Activated naive CD4-positive, alpha-beta T cell treated with anti-CD3 and anti-CD28 coated beads, Interleukin-2, amount 10 ng/mL, durations not matched to agents 7 days and 5 days (primary cell): ENCODE measurements around the gene CLPTM1.

ENCODE experiments used
- CTCF ChIA-PET: fragments of 350-600 bp; sonication (Branson Sonifier 250); formaldehyde crosslinking; loops from one replicate; lab custom pipeline; 2021; ENCODE audit warnings: antibody characterized with exemption; lab: Charles Lee
- DNase-seq: peaks from one replicate; pipeline ENCODE4 v3.0.0-alpha.2; 2020
- H3K27ac Mint-ChIP-seq: one replicate; pipeline ENCODE4 v1.8.0; 2021; ENCODE audit warnings: mild to moderate bottlenecking, moderate library complexity, mixed read lengths
- H3K27me3 Mint-ChIP-seq: one replicate; pipeline ENCODE4 v1.8.0; 2021; ENCODE audit warnings: mild to moderate bottlenecking, mixed read lengths
- H3K36me3 Mint-ChIP-seq: one replicate; pipeline ENCODE4 v1.8.0; 2021; ENCODE audit warnings: mixed read lengths
- H3K4me1 Mint-ChIP-seq: one replicate; pipeline ENCODE4 v1.8.0; 2021; ENCODE audit warnings: mixed read lengths
- H3K4me3 Mint-ChIP-seq: one replicate; pipeline ENCODE4 v1.8.0; 2021; ENCODE audit warnings: mild to moderate bottlenecking, moderate library complexity, mixed read lengths
- H3K9me3 Mint-ChIP-seq: one replicate; pipeline ENCODE4 v1.8.0; 2021; ENCODE audit warnings: mixed read lengths

The CLPTM1 gene

GRCh38 chr19:44974857-44975256 lies 19.7 kb downstream of the CLPTM1 start:
- Mint-ChIP-seq H3K27ac (no peak overlapping the region), H3K4me1 (no peaks in the 10 kb centered on the region), H3K27me3 (no peaks in the 10 kb centered on the region), H3K4me3 (no peak overlapping the region), H3K36me3 (peaks cover 35% of the 10 kb centered on the region), H3K9me3 (no peaks in the 10 kb centered on the region)
- CTCF ChIA-PET = no interaction called here
- no peak for DNase-seq

GRCh38 chr19:44975444-44975843 lies 20.3 kb downstream of the CLPTM1 start:
- no peak for DNase-seq
- H3K9me3 Mint-ChIP-seq = no peaks in the 10 kb centered on the region
- CTCF ChIA-PET = no interaction called here
- H3K27ac Mint-ChIP-seq = no peak overlapping the region
- H3K27me3 Mint-ChIP-seq = no peaks in the 10 kb centered on the region
- H3K36me3 Mint-ChIP-seq = peaks cover 37% of the 10 kb centered on the region
- no peaks in the 10 kb centered on the region for H3K4me1 Mint-ChIP-seq
- H3K4me3 Mint-ChIP-seq = no peak overlapping the region

DNA sequence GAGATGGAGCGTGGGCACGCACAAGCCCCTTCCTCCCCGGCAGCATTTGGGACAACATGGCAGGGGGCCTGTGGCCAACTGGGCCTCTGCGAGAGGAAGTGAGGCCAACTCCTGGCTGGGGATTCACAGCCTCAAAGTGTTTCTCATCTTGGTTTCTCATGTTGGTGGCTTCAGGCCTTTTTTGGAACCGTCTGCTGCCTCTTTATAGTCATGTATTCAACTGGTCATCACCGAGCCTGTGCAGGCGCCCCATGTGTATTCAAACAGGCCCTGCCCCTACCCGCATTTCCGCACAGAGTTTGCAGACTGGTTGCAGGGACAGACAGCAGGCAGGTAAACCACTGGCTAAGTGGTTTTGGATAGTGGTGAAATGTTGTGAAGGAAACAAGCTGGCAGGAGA lies 28.8 kb downstream of the CLPTM1 start:
- no peak overlapping the region for H3K4me3 Mint-ChIP-seq
- peaks cover 17% of the 10 kb centered on the region for H3K36me3 Mint-ChIP-seq
- no peak for DNase-seq
- no peaks in the 10 kb centered on the region for H3K27me3 Mint-ChIP-seq
- no peak overlapping the region for H3K27ac Mint-ChIP-seq
- no peaks in the 10 kb centered on the region for H3K9me3 Mint-ChIP-seq
- CTCF ChIA-PET = no interaction called here
- H3K4me1 Mint-ChIP-seq = peaks cover under 1% of the 10 kb centered on the region

DNA sequence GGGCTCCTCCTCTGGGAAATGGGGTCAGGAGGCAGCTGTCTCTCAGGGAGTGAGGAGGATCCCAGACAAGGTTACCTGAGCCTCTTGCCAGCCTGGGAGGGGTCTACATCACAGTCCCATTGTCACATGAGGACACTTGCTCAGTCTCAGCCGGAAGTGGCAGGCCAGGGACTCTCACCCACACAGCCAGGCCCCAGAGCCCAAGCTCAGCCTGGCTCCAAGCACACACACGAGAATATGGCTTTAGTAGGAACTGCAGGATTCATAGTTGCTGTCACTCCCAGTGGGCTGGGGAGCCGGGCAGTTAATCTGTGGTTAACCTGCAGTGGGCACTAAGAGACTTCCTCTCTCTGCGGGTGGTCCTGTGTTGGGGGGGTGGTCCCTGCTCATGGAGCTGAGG lies 30.3 kb downstream of the CLPTM1 start:
- no peaks in the 10 kb centered on the region for H3K9me3 Mint-ChIP-seq
- H3K27ac Mint-ChIP-seq = peak overlapping the region; percentile 64
- H3K27me3 Mint-ChIP-seq = no peaks in the 10 kb centered on the region
- no peak for DNase-seq
- H3K4me1 Mint-ChIP-seq = peaks cover 2% of the 10 kb centered on the region
- peaks cover 13% of the 10 kb centered on the region for H3K36me3 Mint-ChIP-seq
- no peak overlapping the region for H3K4me3 Mint-ChIP-seq
- CTCF ChIA-PET = no interaction called here

DNA sequence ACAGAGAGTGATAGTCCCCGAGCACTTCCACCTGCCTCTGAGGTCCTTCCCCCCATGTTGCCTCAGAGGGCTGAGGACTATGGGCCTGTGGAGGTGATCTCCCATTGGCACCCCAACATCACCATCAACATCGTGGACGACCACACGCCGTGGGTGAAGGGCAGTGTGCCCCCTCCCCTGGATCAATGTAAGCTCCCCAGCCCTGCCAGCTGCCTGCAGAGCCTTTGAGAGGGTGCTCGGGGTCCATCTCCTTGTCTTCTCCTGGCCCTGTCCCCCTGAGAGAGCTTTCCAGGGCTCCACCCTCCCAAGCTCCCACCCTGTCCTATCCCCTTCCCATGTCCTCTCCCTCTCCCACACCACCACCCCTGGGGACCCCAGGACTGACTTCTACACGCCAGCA lies 31.2 kb downstream of the CLPTM1 start:
- H3K27me3 Mint-ChIP-seq = no peaks in the 10 kb centered on the region
- no peak overlapping the region for H3K27ac Mint-ChIP-seq
- CTCF ChIA-PET = no interaction called here
- H3K4me3 Mint-ChIP-seq = no peak overlapping the region
- DNase-seq = no peak
- H3K36me3 Mint-ChIP-seq = peaks cover 13% of the 10 kb centered on the region
- H3K9me3 Mint-ChIP-seq = no peaks in the 10 kb centered on the region
- peaks cover 2% of the 10 kb centered on the region for H3K4me1 Mint-ChIP-seq

DNA sequence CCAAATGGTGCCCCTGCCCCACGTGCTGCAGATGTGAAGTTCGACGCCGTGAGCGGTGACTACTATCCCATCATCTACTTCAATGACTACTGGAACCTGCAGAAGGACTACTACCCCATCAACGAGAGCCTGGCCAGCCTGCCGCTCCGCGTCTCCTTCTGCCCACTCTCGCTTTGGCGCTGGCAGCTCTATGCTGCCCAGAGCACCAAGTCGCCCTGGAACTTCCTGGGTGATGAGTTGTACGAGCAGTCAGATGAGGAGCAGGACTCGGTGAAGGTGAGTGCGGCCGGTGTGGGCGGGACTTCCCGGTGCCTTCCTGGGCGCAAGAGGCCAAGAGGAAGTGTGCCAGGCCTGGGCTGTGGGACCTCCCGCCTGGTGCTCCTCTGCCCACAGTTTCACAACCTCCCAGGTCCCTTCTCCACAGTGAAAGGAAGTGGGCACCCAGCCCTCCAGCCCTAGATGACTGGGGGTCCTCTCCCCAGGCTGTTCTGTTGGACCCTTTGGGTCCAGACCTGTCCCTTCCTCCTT lies 32.0 kb downstream of the CLPTM1 start:
- H3K36me3 Mint-ChIP-seq = peaks cover 10% of the 10 kb centered on the region

GRCh38 chr19:44988273-44988672 lies 33.1 kb downstream of the CLPTM1 start:
- CTCF ChIA-PET = interaction anchor here (0.6 to 2.2 kb wide), 9 partner anchors 9 to 350 kb away, joined by 3 to 19 read pairs (median 3); no protein-coding TSS in a partner anchor
- Mint-ChIP-seq H3K36me3 (peaks cover 10% of the 10 kb centered on the region), H3K27ac (no peak overlapping the region), H3K9me3 (no peaks in the 10 kb centered on the region), H3K4me3 (no peak overlapping the region), H3K4me1 (peaks cover 2% of the 10 kb centered on the region), H3K27me3 (no peaks in the 10 kb centered on the region)
- no peak for DNase-seq

More for the DNA sequence above, 32.0 kb downstream of the CLPTM1 start:
- CTCF ChIA-PET = no interaction called here
- H3K27me3 Mint-ChIP-seq = no peaks in the 10 kb centered on the region
- no peak overlapping the region for H3K4me3 Mint-ChIP-seq
- H3K9me3 Mint-ChIP-seq = no peaks in the 10 kb centered on the region
- DNase-seq = no peak
- H3K4me1 Mint-ChIP-seq = peaks cover 2% of the 10 kb centered on the region
- peak overlapping the region; percentile 49 for H3K27ac Mint-ChIP-seq

- Mint-ChIP-seq H3K36me3 (peaks cover 15% of the 10 kb centered on the region), H3K9me3 (no peaks in the 10 kb centered on the region), H3K4me1 (peaks cover 2% of the 10 kb centered on the region), H3K27ac (peak overlapping the region; percentile 11), H3K27me3 (no peaks in the 10 kb centered on the region), H3K4me3 (no peak overlapping the region)
- DNase-seq = peak; percentile 75
- CTCF ChIA-PET = interaction anchor here (0.6 to 2.2 kb wide), 15 partner anchors 8 to 349 kb away, joined by 3 to 19 read pairs (median 3); partner anchors contain the start of genes PPP1R37 and RELB
These were observed 33.8 kb downstream of the CLPTM1 start for GRCh38 chr19:44988896-44989556.

DNA sequence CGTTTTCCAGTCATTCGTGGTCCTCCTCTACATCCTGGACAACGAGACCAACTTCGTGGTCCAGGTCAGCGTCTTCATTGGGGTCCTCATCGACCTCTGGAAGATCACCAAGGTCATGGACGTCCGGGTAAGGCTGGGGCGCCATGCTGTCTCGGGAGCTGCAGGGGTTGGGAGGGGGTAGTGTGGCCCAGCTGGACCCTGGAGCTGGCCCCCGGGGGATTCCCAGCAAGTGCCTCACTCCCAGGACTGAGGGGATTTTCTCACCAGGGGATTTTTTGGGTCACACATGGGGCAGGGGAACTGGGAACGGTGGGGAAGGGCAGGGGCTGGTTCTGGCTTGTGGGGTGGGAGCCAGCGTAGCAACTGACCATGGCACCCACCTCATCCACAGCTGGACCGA lies 35.3 kb downstream of the CLPTM1 start:
- peaks cover 12% of the 10 kb centered on the region for H3K36me3 Mint-ChIP-seq
- H3K27me3 Mint-ChIP-seq = no peaks in the 10 kb centered on the region
- H3K9me3 Mint-ChIP-seq = no peaks in the 10 kb centered on the region
- no peak overlapping the region for H3K27ac Mint-ChIP-seq
- H3K4me1 Mint-ChIP-seq = peaks cover 2% of the 10 kb centered on the region
- DNase-seq = no peak
- CTCF ChIA-PET = interaction anchor here (2.0 to 2.2 kb wide), 2 partner anchors 59 to 69 kb away, joined by 6 to 19 read pairs; no protein-coding TSS in a partner anchor
- no peak overlapping the region for H3K4me3 Mint-ChIP-seq

DNA sequence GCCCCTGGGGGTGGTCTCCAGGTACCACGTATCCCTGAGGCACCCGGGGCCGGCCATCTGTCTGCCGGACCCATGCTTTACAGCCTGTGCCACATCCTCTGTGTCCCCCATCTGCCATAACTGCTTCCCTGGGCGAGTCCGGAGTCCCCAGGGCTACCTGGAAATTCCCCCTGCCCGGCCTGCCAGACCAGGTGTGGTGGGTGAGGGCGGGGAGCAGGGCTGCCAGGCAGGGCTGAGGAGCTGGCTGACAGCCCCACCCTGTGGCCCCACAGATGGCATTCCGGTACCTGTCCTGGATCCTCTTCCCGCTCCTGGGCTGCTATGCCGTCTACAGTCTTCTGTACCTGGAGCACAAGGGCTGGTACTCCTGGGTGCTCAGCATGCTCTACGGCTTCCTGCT lies 35.8 kb downstream of the CLPTM1 start:
- DNase-seq = no peak
- Mint-ChIP-seq H3K27ac (no peak overlapping the region), H3K4me3 (no peak overlapping the region), H3K27me3 (no peaks in the 10 kb centered on the region), H3K9me3 (no peaks in the 10 kb centered on the region), H3K4me1 (peaks cover 2% of the 10 kb centered on the region), H3K36me3 (peaks cover 12% of the 10 kb centered on the region)
- CTCF ChIA-PET = no interaction called here

DNA sequence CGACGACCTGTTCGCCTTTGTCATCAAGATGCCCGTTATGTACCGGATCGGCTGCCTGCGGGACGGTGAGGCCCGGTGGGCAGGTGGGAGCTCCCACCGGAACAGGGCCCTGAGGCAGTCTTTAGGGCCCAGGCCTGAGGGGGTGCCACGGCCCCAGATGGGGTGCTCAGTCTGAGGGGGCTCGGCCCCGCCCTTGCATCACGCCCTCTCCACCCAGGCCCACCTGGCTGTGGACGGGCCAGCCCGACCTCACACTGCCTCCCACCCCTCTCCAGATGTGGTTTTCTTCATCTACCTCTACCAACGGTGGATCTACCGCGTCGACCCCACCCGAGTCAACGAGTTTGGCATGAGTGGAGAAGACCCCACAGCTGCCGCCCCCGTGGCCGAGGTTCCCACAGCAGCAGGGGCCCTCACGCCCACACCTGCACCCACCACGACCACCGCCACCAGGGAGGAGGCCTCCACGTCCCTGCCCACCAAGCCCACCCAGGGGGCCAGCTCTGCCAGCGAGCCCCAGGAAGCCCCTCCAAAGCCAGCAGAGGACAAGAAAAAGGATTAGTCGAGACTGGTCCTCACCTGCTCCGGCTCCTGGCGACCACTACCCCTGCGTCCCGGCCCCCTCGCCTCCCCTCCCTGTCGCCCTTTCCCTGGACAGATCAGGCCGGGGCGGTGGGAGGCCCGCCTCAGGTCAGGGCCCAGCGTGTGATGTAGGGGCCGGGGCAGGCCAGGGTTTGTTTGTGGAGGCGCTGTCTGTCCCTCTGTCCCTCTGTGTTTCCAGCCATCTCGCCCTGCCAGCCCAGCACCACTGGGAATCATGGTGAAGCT lies 37.4 kb downstream of the CLPTM1 start:
- Mint-ChIP-seq H3K27me3 (no peaks in the 10 kb centered on the region), H3K36me3 (peaks cover 9% of the 10 kb centered on the region), H3K4me3 (no peak overlapping the region), H3K27ac (no peak overlapping the region), H3K9me3 (no peaks in the 10 kb centered on the region), H3K4me1 (peaks cover 2% of the 10 kb centered on the region)
- DNase-seq = no peak
- CTCF ChIA-PET = no interaction called here

DNA sequence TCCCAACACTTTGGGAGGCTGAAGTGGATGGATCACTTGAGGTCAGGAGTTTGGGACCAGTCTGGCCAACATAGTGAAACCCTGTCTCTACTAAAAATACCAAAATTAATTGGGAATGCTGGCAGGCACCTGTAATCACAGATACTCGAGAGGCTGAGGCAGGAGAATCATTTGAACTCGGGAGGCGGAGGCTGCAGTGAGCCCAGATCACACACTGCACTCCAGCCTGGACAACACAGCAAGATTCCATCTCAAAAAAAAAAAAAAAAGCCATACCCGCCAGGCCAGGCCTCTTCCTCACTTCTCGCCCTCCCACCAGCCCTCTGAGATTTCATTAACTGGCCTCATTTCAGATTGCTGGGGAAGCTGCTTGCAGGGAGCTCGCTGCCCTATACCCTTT lies 38.3 kb downstream of the CLPTM1 start:
- Mint-ChIP-seq H3K4me3 (no peak overlapping the region), H3K27me3 (no peaks in the 10 kb centered on the region), H3K27ac (no peak overlapping the region), H3K36me3 (peaks cover 9% of the 10 kb centered on the region), H3K4me1 (peaks cover 2% of the 10 kb centered on the region), H3K9me3 (no peaks in the 10 kb centered on the region)
- CTCF ChIA-PET = no interaction called here
- no peak for DNase-seq

DNA sequence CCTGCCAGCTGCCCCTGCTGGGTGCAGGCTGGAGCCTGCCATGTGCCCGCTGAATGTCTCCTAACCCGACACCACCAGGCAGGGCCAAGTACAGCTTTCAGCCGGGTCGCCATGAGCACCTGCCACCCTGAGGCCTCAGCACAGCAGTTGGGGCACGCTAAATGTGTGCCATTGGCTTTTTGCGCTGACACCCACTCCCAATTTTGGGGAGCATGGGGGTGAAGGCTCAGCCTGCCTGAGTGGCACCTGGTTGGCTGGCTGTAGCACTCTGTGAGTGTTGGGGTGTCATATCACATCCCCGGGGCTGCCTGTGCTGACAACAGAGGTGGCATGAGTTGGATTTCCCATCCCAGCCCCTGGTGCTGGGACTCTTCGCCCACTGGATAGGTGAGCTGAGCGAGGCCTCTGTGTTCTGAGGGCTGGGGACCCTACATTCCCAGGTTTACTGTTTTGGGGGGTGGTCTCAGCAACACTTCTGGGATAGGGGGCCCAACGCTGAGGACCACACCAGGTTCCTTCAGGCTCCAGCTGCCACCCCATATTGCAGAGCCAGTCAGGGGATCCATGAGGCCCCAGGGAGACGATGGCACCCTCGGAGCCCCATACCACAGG lies 38.9 kb downstream of the CLPTM1 start:
- H3K27me3 Mint-ChIP-seq = no peaks in the 10 kb centered on the region
- no peak overlapping the region for H3K4me3 Mint-ChIP-seq
- CTCF ChIA-PET = no interaction called here
- DNase-seq = no peak
- H3K9me3 Mint-ChIP-seq = no peaks in the 10 kb centered on the region
- peaks cover 2% of the 10 kb centered on the region for H3K4me1 Mint-ChIP-seq
- H3K36me3 Mint-ChIP-seq = peaks cover 8% of the 10 kb centered on the region
- no peak overlapping the region for H3K27ac Mint-ChIP-seq

DNA sequence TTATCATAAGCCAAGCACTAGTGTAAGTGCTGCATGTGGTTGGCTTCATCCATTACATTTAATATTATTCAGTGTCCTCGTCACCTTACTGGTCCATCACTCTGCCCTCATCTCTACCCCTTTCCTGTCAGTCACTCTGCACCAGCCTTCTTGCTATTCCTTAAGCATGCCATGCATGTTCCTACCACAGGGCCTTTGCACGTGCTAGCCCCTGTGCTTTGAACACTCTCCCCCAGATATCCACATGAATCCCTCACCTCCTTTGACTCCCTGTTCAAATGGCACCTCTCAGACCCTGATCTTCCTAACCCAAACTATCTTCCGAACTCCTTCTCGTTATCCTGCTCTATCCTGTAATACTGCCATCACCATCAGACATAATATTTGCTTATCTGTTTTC lies 42.8 kb downstream of the CLPTM1 start:
- H3K4me3 Mint-ChIP-seq = no peak overlapping the region
- H3K36me3 Mint-ChIP-seq = peaks cover 9% of the 10 kb centered on the region
- no peaks in the 10 kb centered on the region for H3K27me3 Mint-ChIP-seq
- no peaks in the 10 kb centered on the region for H3K9me3 Mint-ChIP-seq
- CTCF ChIA-PET = no interaction called here
- H3K4me1 Mint-ChIP-seq = peaks cover 10% of the 10 kb centered on the region
- H3K27ac Mint-ChIP-seq = no peak overlapping the region
- no peak for DNase-seq
